ENCODE data around the gene PLD4.

Gene PLD4

GRCh38 chr14:104975481-104976197 lies 51.0 kb downstream of the PLD4 start:
- no peak for DNase-seq (ENCODE audit: low read depth)

GRCh38 chr14:104976198-104977007 lies 51.7 kb downstream of the PLD4 start:
- no peak for DNase-seq (ENCODE audit: low read depth)

GRCh38 chr14:104977008-104977680 lies 52.5 kb downstream of the PLD4 start:
- no peak for DNase-seq (ENCODE audit: low read depth)

GRCh38 chr14:104977681-104978653 lies 53.3 kb downstream of the PLD4 start, which contains the start of gene AHNAK2:
Gene AHNAK2 (minus strand): TSS chr14:104978374. CDS start chr14:104978237, 137 bp downstream.
- no peak for DNase-seq (ENCODE audit: low read depth)

GRCh38 chr14:104978746-104979691 lies 54.3 kb downstream of the PLD4 start:
- no peak for DNase-seq (ENCODE audit: low read depth)

GRCh38 chr14:104979758-104980610 lies 55.3 kb downstream of the PLD4 start:
- no peak for DNase-seq (ENCODE audit: low read depth)

- DNase-seq (ENCODE audit: low read depth): no peak
These were observed 56.2 kb downstream of the PLD4 start for GRCh38 chr14:104980611-104981531.

GRCh38 chr14:104981699-104982541 lies 57.2 kb downstream of the PLD4 start:
- DNase-seq (ENCODE audit: low read depth): no peak

GRCh38 chr14:104982548-104983230 lies 58.0 kb downstream of the PLD4 start:
- no peak for DNase-seq (ENCODE audit: low read depth)

Measured in GM04503 (cell line).